Activated CD8-positive, alpha-beta T cell treated with anti-CD3 and anti-CD28 coated beads for 36 hours (primary cell): ENCODE measurements around the gene CTNNA3. TPM values are rescaled to one million over a fixed set of nuclear protein-coding genes. Genes with fewer than 3 reads are reported as not detected.

Source experiments
- ATAC-seq: fragments of 200-7000 bp; cut with Tn5 transposase; one replicate; pipeline ENCODE4 v1.10.0; 2021; ENCODE audit warnings: mild to moderate bottlenecking, moderate library complexity
- CTCF ChIA-PET: fragments of 350-600 bp; sonication (Branson Sonifier 250); formaldehyde crosslinking; loops from one replicate; lab custom pipeline; 2021; ENCODE audit warnings: antibody characterized with exemption; lab: Charles Lee
- POLR2A ChIA-PET: fragments of 350-600 bp; sonication (Branson Sonifier 250); formaldehyde crosslinking; loops from one replicate; lab custom pipeline; 2021; ENCODE audit warnings: antibody characterized with exemption; lab: Charles Lee
- DNase-seq: peaks from one replicate; pipeline ENCODE4 v3.0.0-alpha.2; 2020
- H3K27ac Mint-ChIP-seq: one replicate; pipeline ENCODE4 v1.8.0; 2021; ENCODE audit warnings: mild to moderate bottlenecking, mixed read lengths
- H3K27me3 Mint-ChIP-seq: one replicate; pipeline ENCODE4 v1.8.0; 2021; ENCODE audit warnings: mixed read lengths
- H3K36me3 Mint-ChIP-seq: one replicate; pipeline ENCODE4 v1.8.0; 2021; ENCODE audit warnings: low read depth, mixed read lengths
- H3K4me1 Mint-ChIP-seq: one replicate; pipeline ENCODE4 v1.8.0; 2021; ENCODE audit warnings: low read depth, mixed read lengths
- H3K4me3 Mint-ChIP-seq: one replicate; pipeline ENCODE4 v1.8.0; 2021; ENCODE audit warnings: mild to moderate bottlenecking, moderate library complexity, mixed read lengths
- H3K9me3 Mint-ChIP-seq: one replicate; pipeline ENCODE4 v1.8.0; 2021; ENCODE audit warnings: mixed read lengths
- intact Hi-C: fragments of 100-400 bp; cut with micrococcal nuclease; formaldehyde crosslinking; loops from one replicate; pipeline ENCODE4 v1.10.0; 2022
- total RNA-seq, 2 experiments: library from RNA; stranded (reverse); gene quantifications; one replicate each; pipeline ENCODE4 v1.2.3, GENCODE V29; 2021
- TF ChIP-seq, protein P1 (sequence below): fragments of 200-600 bp; IDR thresholded peaks from one replicate; pipeline ENCODE4 v1.8.0; 2022; ENCODE audit warnings: antibody characterized with exemption, mild to moderate bottlenecking

The CTNNA3 gene
- total RNA-seq, 2 experiments from 2014 or later: not detected

DNA sequence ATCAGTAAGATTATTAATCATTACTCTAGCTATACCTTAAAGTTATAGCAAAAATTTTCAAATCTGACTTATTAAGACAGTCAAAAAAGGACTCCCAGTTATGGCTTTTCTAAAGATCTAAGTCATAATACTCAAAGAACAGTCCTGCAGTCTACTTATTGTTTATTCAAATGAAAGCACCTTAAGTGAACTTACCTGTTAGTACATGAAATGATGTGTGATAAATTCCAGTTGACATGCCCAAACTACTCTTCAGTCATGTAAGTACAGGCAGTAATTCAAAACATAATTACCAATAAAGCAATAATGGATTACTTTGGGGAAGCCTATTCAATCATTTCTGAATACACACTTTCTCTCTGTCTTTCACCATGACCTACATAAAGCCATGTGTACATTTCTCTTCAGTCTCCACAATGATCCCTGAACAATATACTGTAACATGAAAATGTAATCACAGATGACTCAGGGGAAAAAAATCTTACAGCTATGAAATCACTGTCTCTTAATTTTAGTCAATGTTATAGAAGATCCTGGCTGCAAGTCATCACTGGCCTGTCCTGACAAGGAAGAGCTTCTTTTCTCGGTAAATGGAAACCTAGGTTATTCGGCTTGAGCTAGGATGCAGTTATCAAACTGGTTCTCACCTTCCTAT is 1190.9 kb downstream of the CTNNA3 start:
- POLR2A ChIA-PET: no interaction called here
- H3K27me3 Mint-ChIP-seq: no peaks in the 10 kb centered on the region
- H3K9me3 Mint-ChIP-seq: no peaks in the 10 kb centered on the region
- ATAC-seq: no peak
- H3K27ac Mint-ChIP-seq: no peak overlapping the region
- no peaks in the 10 kb centered on the region for H3K4me1 Mint-ChIP-seq
- intact Hi-C loops: no loop called here
- no peaks in the 10 kb centered on the region for H3K36me3 Mint-ChIP-seq
- TF ChIP-seq, protein P1, sequence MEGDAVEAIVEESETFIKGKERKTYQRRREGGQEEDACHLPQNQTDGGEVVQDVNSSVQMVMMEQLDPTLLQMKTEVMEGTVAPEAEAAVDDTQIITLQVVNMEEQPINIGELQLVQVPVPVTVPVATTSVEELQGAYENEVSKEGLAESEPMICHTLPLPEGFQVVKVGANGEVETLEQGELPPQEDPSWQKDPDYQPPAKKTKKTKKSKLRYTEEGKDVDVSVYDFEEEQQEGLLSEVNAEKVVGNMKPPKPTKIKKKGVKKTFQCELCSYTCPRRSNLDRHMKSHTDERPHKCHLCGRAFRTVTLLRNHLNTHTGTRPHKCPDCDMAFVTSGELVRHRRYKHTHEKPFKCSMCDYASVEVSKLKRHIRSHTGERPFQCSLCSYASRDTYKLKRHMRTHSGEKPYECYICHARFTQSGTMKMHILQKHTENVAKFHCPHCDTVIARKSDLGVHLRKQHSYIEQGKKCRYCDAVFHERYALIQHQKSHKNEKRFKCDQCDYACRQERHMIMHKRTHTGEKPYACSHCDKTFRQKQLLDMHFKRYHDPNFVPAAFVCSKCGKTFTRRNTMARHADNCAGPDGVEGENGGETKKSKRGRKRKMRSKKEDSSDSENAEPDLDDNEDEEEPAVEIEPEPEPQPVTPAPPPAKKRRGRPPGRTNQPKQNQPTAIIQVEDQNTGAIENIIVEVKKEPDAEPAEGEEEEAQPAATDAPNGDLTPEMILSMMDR: no peak
- CTCF ChIA-PET: no interaction called here
- DNase-seq: no peak
- no peak overlapping the region for H3K4me3 Mint-ChIP-seq

DNA sequence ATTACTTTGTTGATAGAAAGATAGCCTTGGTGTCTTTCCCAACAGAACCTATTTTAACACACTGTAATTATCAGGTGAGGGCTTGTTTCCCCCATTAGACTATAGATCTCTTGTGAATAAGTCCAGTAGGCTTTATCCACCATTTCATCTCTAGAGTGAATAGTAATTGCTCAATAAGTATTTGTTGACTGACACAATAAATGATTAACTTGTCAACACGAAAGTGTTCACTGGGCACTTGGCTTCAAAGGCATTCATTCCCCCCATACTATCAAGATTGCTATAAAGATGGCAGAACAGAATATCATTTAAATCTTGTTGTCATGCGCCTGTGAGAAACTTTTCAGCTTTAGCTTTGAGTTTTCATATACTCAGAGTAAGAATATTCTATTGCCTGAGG is 1194.6 kb downstream of the CTNNA3 start:
- intact Hi-C loops: no loop called here
- Mint-ChIP-seq H3K9me3 (peaks cover 3% of the 10 kb centered on the region), H3K4me3 (no peak overlapping the region), H3K36me3 (no peaks in the 10 kb centered on the region), H3K27me3 (no peaks in the 10 kb centered on the region), H3K27ac (no peak overlapping the region), H3K4me1 (no peaks in the 10 kb centered on the region)
- DNase-seq (no peak), ATAC-seq (no peak)
- TF ChIP-seq, protein P1: no peak
- ChIA-PET POLR2A (no interaction called here), CTCF (no interaction called here)

DNA sequence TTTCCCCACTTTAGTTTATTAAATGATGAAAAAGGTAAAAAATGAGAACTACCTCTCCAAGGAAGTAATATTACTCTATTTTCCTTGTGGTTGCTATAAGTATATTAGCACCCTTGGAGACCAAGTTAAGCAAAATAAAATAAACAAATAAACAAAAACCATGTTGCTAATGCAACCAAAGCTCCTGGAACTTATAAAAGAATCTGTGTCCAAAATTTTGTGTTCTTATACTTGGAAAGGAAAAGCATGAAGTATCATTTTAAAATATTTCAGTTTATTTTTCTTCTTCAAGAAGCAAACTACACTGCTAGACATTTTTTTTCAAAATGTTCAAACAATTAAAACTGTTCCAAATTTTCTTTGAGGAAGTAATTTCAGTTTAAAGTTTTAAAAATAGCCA is 1212.0 kb downstream of the CTNNA3 start:
- H3K4me3 Mint-ChIP-seq: no peak overlapping the region
- DNase-seq (no peak), ATAC-seq (no peak)
- intact Hi-C loops: no loop called here
- ChIA-PET CTCF (no interaction called here), POLR2A (no interaction called here)
- no peaks in the 10 kb centered on the region for H3K27me3 Mint-ChIP-seq
- no peak overlapping the region for H3K27ac Mint-ChIP-seq
- H3K36me3 Mint-ChIP-seq: no peaks in the 10 kb centered on the region
- TF ChIP-seq, protein P1: no peak
- peaks cover 3% of the 10 kb centered on the region for H3K9me3 Mint-ChIP-seq
- no peaks in the 10 kb centered on the region for H3K4me1 Mint-ChIP-seq

DNA sequence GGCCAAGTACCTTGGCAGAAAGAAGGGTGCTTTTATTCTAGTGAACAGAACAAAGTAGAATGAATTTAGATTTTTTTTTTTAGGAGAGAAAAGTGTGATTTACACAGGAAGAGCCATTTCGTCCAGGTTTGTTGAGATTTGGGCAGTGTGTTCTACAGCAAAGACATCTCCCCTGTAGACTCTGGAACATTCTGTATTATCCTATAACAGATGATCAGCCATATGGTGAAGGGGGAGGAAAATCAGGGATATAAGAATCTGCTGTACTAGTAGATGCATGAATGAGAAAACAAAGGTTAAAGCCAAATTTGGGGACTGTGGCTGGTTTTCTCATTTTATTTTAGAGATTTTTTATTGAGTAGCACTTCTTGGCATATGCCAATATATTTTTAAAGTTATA is 1223.8 kb downstream of the CTNNA3 start:
- no peaks in the 10 kb centered on the region for H3K4me1 Mint-ChIP-seq
- peaks cover 7% of the 10 kb centered on the region for H3K9me3 Mint-ChIP-seq
- H3K27me3 Mint-ChIP-seq: no peaks in the 10 kb centered on the region
- ChIA-PET POLR2A (no interaction called here), CTCF (no interaction called here)
- no peak for DNase-seq
- H3K27ac Mint-ChIP-seq: no peak overlapping the region
- intact Hi-C loops: no loop called here
- H3K4me3 Mint-ChIP-seq: no peak overlapping the region
- H3K36me3 Mint-ChIP-seq: no peaks in the 10 kb centered on the region
- TF ChIP-seq, protein P1: no peak
- ATAC-seq: no peak

DNA sequence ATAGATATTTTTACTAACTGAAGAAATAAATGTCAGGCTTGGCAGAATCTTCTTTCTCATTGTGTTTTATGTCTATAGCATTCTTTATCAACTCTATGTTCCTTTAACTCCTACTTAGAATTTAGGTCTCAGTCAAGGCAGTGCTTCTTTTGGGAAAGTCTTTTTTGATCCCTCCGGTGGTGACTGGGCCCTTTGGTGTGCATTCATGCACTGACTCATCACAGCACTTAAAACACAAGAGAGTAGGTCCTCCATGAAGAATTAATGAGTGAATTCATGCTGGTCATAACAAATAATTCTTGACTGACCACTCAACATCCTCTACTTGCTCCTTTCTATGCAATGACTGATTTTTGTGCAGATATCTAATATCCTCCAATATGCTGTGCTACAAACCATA is 1229.0 kb downstream of the CTNNA3 start:
- H3K4me1 Mint-ChIP-seq: no peaks in the 10 kb centered on the region
- no peak overlapping the region for H3K27ac Mint-ChIP-seq
- H3K9me3 Mint-ChIP-seq: peaks cover 6% of the 10 kb centered on the region
- POLR2A ChIA-PET: no interaction called here
- no peaks in the 10 kb centered on the region for H3K36me3 Mint-ChIP-seq
- intact Hi-C loops: no loop called here
- H3K27me3 Mint-ChIP-seq: no peaks in the 10 kb centered on the region
- DNase-seq (no peak), ATAC-seq (no peak)
- no peak overlapping the region for H3K4me3 Mint-ChIP-seq
- CTCF ChIA-PET: no interaction called here
- TF ChIP-seq, protein P1: no peak
